Hematopoietic multipotent progenitor cell (in vitro differentiated cells): ENCODE measurements around the gene FAM110C. TPM values are rescaled to one million over a fixed set of nuclear protein-coding genes. Genes with fewer than 3 reads are reported as not detected.
"Not testable (repeated sequence)": the region's sequence is repeated elsewhere in the genome, so short reads cannot be mapped to it uniquely, and the experiment has no call there.

Experiments
- DNase-seq, 3 donors: peaks; one replicate each; pipeline ENCODE4 v3.0.0-alpha.2; 2011 to 2015; ENCODE audit warnings: low read depth in 2 of 3, low spot score in 2 of 3
- total RNA-seq: library from RNA; depleted of rRNA; stranded (reverse); fragments of >200 nt; gene quantifications from one replicate; pipeline ENCODE4 v1.2.3, GENCODE V29; 2012

Gene FAM110C, protein sequence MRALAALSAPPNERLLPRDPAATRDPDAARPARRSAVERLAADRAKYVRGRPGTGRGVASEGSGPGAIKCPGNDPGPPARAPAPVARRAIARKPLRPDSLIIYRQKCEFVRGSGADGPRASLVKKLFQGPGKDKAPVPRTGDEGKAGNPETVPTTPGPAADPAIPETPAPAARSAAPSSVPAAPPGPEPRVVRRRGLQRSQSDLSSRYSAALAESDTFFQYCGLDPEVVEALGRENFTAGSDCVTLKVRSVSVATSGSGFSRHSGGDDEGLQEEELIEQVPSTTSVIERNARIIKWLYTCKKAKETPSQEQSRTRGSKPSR
- under 0.01 TPM for total RNA-seq

DNA sequence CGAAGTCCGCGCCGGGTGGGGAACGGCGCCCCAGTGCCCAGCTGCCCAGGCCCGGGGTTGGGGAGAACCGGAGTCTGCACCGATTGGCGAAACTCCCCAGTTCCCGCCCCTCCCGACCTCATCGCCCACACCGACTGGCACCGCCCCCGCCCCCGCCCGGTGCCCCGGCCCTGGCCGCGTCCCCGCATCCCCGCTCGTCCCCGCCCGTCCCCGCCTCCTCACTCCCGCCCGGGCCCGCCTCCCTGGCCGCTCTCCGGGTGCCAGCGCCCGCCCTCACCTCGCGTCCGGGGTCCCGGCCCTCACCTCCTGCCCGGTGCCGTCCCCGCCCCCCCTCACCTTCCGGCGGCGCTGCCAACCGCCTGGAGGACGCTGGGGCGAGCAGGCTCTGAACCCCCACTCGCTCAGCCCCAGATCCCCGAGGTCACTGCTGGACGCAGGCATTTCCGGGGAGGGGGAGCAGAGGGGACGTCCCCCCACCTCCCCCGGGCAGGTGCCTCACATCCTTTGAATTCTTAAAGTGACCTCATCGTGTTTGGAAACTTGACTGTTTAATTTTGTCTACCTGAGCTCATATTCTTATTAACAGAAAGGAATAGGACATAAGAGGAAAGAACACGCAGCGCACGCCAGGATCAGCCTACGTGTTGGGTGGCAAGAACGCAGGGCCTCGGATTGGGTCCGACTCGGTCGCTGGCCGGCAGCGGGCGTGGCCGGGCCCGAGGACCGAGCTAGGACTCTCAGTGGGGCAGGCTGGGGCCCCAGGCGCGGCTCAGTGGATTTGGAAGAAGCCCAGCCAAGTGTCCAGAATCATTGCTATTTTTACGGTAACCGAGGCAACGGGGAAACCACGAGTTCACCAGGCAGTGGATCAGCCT lies at the start of gene FAM110C:
Gene FAM110C (minus strand): TSS at position 35 of the 875 bp plus-strand sequence. CDS start 120 bp downstream, outside the sequence.
- DNase-seq, result peak in 1 of 3 donors; percentile 13

DNA sequence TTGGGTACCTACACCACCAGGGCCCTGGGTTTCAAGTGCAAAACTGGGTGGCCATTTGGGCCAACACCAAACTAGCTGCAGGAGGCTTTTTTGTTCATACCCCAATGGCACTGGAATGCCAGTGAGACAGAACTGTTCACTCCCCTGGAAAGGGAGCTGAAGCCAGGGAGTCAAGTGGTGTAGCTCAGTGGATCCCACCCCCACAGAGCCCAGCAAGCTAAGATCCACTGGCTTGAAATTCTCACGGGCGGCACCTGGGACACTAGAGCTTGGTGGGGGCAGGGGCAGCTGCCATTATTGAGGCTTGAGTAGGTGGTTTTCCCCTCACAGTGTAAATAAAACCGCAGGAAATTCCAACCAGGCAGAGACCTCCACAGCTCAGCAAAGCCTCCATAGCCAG lies 46.0 kb upstream of the FAM110C start:
- DNase-seq, result no peak

DNA sequence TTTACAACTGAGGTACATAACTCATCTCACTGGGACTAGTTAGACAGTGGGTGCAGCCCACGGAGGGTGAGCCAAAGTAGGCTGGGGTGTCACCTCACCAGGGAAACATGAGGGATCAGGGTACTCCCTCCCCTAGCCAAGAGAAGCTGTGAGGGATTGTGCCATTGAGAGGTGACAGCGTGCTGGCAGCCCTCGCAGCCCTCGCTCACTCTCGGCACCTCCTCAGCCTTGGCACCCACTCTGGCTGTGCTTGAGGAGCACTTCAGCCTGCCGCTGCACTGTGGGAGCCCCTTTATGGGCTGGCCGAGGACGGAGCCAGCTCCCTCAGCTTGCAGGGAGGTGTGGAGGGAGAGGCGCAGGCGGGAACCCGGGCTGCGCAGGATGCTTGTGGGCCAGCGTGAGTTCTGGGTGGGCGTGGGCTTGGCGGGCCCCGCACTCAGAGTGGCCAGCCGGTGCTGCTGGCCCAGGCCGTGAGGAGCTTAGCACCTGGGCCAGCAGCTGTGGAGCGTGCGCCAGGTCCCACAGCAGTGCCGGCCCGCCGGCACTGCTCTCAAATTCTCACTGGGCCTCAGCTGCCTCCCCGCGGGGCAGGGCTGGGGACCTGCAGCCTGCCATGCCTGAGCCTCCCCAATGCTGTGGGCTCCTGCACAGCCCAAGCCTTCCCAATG lies 44.5 kb upstream of the FAM110C start:
- DNase-seq, result no peak

DNA sequence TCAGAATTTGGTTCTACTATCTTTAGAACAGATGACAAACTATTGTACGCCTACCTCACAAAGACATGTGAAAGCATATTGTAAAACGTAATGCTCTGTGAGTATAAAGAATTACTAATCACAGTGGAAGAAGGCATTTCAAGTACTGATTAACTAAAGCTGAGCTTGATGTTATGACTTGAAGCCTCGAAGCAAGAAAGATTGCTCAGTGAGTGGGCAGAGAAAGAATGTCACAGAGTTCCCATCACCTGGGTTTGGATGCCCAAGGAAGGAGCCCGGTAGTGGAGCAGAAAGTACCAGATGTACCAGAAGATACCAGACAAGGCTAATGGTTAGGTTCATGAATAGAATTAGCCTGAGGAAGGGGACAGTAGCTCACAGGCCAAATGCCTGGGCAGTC lies 39.5 kb upstream of the FAM110C start:
- no peak for DNase-seq

DNA sequence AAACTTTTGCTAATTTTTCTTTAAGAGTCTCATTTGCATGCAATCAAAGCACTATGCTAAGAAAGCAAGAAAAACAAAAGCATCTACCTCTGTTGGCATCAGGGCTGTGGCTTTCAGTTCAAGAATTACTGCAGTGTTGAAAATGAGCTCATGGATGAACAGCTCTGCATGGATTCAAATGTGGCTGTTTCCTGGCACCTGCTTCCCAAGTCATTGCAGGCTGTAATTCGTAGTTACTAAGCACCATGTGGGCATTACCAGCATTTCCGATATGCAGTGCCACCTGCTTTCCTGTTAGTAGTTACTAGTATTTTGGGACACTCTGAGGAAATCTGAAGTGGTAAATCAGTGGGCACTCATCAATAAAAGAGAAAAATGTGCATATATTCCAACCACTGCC lies 37.8 kb upstream of the FAM110C start:
- DNase-seq, result no peak

DNA sequence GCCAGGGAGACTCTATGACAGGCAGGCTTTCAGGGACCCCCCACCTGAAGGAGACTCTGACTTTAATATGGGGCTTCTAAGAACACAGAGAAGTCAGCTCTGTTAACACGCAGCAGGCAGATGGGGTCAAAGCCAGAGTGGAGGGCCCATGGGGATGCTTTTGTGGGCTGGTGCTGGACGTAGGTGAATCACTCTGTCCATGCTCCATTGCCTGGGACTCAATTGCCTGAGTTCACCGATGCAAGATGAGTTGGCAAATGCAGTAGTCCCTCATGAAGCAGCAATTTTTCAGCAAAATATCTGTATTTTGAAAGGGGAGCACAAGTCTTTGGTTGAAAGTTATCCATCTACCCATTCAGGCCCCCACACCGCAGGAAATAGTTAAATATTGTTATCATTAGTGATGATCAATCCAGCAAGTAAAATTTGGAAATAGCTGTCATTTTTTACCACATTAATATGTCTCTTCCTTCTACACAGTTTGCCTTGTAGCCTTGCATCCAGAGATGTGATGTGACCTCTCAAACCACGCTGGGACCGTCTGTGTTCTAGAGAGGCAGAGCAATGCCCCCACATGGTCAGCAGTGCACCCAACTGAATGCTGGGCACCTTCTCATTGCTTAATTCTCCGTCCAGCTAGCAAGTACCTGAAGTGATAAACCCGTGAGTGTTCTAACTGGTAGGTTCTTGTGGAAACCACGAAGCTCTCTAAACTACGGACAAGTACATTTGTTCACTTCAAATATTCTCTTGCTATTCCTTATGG lies 34.8 kb upstream of the FAM110C start:
- DNase-seq, result no peak

DNA sequence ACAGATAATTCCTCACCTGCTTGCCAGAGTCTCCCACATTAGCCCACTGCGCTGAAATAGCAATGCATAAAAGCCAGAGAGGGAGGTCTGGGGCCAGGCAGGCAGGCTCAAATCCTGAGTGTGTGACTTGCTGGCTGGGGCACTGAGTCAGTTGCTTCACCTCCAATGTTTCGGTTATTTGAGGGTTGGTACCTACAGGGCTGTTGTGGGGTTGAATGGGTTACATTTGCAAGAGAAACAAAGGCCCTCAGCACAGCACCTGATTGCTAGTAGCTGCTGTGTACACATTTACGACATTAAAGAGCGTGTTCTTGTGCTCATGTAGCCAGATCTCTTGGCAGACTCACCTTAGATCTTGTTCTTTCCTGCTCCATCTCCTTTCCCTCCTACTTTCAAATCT lies 34.1 kb upstream of the FAM110C start:
- no peak for DNase-seq

DNA sequence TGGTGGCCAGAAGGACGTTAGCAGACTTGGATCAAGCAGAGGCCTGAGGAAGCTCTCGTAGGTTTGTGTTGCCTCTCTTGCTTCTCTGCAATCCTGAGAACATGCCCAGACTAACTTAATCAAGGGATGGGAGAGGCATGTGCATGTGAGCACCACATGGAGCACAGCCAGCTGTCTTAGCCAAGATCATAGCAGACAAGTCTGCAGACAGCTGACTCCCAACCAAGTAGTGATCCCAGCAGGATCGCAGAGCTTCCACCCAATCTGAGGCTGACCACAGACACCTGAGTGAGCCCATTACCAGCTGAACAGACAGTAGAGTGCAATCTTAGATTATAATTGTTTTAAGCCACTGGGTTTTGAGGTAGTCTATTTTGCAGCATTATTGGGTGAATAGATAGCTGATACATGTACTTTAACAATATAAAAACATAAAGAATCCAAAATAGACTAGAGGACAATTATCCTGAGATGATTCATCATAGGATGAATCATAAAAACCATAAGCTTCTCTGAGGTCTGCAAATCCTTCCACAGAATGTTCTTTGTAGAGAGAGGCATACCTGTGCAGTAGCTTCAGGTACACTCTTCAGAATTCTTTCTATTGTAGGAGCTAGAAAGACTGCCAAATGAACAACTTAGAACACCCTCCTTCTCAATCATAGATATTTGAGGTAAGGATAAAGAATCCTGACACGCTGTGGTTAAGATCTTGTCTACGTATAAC lies 25.2 kb upstream of the FAM110C start:
- DNase-seq, result no peak

DNA sequence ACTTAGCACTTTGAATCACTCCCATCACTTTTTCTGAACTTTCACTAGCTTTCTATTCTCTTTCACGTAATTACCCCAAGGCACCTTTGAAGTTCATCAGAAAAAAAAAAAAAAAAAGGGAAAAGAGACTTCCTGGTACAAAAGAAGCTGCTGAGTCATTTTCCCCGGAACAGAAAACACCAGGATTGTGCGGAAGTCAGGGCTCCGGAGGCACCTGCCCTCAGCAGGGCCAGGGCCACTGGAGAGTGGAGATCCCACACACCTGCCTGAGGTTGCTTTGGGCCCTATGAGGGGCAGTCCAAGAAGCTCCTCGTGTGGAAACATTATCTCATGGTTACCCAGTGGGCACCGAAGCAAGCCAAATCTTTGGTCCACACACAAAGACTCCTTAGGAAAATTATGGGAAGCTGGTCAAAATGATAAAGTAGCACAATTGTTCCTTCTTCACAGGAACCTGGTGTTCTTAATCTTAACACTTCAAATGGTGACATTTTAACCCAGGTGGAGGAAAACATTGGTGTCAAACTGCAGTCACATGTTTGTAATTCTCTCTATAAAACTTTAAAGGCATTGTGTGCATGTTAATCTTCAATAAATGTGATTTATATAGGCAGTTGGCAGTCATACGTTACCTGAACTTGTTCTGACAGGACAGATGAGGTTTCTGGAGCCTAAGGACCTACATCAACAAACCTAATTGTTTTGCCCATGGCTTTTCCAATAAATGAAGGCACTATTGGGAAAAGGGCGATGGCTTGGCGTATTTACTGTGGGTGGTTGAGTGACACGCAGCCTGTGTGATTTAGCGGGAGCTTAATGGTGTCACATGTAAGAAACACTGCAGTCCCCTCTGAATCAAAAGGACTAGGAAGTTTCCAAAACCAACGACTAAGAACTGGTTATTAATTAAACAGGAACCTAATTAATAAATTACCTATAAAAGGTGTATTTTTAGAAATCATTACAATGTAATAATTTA lies 23.4 kb upstream of the FAM110C start:
- no peak for DNase-seq

DNA sequence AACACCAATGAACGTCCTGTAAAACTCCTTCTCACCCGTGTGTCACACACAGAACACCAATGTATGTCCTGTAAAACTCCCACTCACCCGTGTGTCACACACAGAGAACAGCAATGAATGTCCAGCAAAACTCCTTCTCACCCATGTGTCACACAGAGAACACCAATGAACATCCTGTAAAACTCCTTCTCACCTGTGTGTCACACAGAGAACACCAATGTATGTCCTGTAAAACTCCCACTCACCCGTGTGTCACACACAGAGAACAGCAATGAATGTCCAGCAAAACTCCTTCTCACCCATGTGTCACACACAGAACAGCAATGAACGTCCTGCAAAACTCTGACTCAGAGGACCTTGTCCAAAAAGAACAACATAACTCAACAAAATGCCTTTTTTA lies 22.3 kb upstream of the FAM110C start:
- not testable (repeated sequence) for DNase-seq

DNA sequence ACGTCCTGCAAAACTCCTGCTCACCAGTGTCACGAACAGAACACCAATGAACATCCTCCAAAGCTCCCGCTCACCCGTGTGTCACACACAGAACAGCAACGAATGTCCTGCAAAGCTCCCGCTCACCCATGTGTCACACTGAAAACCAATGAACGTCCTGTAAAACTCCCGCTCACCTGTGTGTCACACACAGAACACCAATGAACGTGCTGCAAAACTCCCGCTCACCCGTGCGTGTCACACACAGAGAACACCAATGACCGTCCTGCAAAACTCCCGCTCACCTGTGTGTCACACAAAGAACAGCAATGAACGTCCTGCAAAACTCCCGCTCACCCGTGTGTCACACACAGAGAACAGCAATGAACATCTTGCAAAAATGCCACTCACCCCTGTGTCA lies 20.5 kb upstream of the FAM110C start:
- DNase-seq, result no peak

DNA sequence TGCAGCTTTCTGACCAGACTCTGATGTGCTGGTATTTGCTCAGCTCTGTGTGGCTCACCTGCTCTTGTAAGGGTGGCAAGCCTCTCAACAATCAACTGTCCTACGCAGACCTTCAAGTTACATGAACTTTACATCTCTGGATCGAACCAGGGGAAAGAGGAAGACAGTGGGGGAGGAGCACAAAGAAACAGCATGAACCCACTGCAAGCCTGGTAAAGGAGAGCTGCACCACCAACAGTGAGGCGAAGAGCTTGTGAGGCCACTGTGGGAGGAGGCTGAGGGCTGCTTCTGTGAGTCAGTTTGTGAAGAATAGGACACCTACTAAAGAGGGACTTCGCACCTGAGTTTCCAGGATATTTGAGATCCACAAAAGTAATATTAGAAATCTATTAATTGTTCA lies 18.8 kb upstream of the FAM110C start:
- DNase-seq, result no peak

DNA sequence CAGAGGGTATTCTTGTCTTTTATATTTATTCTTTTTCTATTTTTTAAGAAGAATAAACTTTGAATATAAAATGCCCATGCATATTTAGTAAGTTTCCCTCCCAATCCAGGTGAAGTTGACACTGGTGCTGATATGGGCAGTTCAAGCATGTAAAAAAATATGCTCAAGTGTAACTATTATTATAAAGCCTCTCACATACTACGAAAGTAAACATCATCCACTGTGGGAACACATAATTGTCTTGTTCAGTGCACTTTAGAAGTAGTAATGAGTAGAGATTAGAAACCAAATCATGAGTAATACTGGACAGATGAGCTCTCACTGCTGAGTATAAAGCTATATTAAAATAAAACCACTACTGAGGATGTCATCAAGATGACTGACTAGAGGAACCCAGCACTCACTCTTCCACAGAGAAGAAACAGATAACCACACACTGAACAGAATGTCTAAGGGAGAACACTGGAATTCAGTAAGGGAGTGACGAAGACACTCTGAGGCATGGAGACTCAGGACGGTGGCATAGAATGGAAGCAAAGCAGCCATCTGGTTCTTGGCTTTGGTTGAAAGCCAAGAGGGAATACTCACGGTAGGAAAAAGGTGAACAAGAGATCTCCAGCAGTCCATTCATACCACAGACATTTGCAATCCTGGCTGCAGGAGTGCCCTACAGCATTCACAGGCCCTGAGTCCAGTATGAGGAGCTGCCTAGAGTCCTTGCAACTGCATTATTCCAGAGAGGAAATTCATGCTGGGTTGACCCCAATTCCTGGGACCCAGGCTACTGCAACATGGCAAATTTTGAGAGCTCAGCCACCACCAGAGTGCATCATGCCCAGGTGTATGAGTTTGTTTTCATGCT lies 9.5 kb upstream of the FAM110C start:
- DNase-seq, result no peak

DNA sequence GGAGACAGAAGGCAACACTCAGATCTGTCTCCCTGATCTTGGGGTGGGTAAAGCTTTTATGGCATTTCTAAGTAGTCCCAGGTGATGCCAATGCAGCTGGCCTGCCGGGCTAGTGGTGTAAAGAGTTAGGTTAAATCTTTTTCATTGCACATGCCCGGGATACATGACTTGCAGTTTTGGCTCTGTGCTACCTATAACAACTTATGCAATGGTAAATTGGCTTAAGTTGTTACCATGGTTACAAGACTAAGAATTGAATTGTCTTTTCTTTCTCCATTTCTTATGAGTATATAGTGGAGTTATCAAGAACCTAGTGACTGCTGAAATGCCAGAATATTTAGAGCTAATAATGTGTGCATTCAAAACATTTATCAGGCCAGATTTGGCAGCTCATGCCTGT lies 5.3 kb upstream of the FAM110C start:
- no peak for DNase-seq

DNA sequence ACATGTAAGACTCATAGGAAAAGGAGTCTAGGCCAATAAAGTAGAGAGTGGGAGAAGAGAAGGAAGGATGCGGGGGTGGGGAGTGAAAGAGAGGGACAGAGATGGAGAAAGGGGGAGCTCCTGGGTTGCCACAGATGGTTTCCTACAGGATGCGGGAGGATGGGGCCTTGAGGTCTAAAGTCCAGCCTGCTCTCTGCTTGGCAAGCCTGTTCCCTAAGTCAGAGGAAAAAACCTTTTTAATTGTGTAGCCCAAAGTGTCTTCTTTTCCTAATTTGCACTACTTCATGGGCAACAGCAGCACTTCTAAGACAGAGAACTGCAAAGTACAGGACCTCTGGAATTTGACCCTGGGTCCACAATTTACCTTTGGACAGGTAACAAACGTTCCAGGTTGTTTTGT lies 1.4 kb upstream of the FAM110C start:
- no peak for DNase-seq

DNA sequence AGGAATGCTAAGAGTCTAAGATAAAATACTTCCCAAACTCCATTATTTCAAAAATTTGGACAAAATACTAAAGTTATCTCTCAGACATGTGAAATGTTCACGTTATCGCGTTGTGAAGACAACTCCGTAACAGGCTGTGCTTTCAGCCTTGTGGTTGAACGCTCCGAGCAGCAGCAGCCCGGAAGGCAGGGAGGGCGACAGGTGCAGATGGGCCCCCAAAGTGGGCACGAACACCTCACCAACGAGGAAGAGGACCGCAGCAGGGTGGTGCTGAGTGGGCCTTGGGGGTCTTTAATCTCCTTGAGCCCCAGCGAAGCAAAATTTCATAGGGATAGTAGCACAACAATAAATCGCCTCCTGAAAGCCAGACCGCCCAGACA lies 1.0 kb upstream of the FAM110C start:
- no peak for DNase-seq

DNA sequence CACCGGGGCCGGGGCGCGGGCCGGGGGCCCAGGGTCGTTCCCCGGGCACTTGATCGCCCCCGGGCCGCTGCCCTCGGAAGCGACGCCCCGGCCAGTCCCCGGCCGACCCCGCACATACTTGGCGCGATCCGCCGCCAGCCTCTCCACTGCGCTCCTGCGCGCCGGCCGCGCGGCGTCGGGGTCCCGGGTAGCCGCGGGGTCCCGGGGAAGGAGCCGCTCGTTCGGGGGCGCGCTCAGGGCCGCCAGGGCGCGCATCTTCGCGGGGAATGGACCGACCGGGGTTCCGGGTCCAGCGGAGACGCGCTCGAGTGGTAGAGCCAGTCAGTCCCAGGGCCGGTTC lies 204 bp downstream of the FAM110C start:
- no peak for DNase-seq
